HepG2 (cell line): ENCODE measurements around the gene NRBP1. TPM values are rescaled to one million over a fixed set of nuclear protein-coding genes. Genes with fewer than 3 reads are reported as not detected.
A peak's percentile ranks its signal among the peaks of the same experiment; 100 is the strongest.

Experiments
- ARNTL ChIP-seq: sonication (generic); formaldehyde crosslinking; IDR thresholded peaks from 2 replicates; pipeline ENCODE4 v1.4.0; 2020; ENCODE audit warnings: mild to moderate bottlenecking, missing genetic modification reagents
- CENPX ChIP-seq: sonication (generic); formaldehyde crosslinking; IDR thresholded peaks from 2 replicates; pipeline ENCODE4 v1.9.0; 2021; ENCODE audit warnings: mild to moderate bottlenecking, missing genetic modification reagents, moderate library complexity
- DRAP1 ChIP-seq: IDR thresholded peaks from 2 replicates; pipeline ENCODE4 v1.6.1; 2016; ENCODE audit warnings: missing genetic modification reagents, missing compliant biosample characterization
- GMEB2 ChIP-seq: IDR thresholded peaks from 2 replicates; pipeline ENCODE4 v1.6.1; 2016; ENCODE audit warnings: missing biosample characterization, missing genetic modification reagents, low read depth
- HNF4A ChIP-seq: sonication (generic); formaldehyde crosslinking; IDR thresholded peaks from 2 replicates; pipeline ENCODE4 v1.4.0; 2020; ENCODE audit warnings: missing genetic modification reagents
- HNRNPL ChIP-seq: fragments of 200-400 bp; formaldehyde crosslinking; IDR thresholded peaks from 2 replicates; pipeline ENCODE4 v1.6.1; 2017; ENCODE audit warnings: mild to moderate bottlenecking, low read depth, low read length
- KDM2A ChIP-seq: sonication (generic); formaldehyde crosslinking; IDR thresholded peaks from 2 replicates; pipeline ENCODE4 v1.4.0; 2020; ENCODE audit warnings: low read depth, missing genetic modification reagents, borderline replicate concordance
- NCOA2 ChIP-seq: sonication (generic); formaldehyde crosslinking; IDR thresholded peaks from 2 replicates; pipeline ENCODE4 v1.8.0; 2022; ENCODE audit warnings: inconsistent platforms
- POGK ChIP-seq: sonication (generic); formaldehyde crosslinking; conservative IDR thresholded peaks from 2 replicates; pipeline ENCODE4 v1.8.0; 2022; ENCODE audit warnings: mild to moderate bottlenecking, moderate library complexity, missing genetic modification reagents
- RBAK ChIP-seq: sonication (generic); formaldehyde crosslinking; IDR thresholded peaks from 2 replicates; pipeline ENCODE4 v1.5.1; 2020; ENCODE audit warnings: mild to moderate bottlenecking, missing genetic modification reagents
- RXRA ChIP-seq: sonication (generic); formaldehyde crosslinking; IDR thresholded peaks from 2 replicates; pipeline ENCODE4 v1.5.1; 2020; ENCODE audit warnings: missing genetic modification reagents
- TOE1 ChIP-seq: sonication (generic); formaldehyde crosslinking; IDR thresholded peaks from 2 replicates; pipeline ENCODE4 v1.4.0; 2020; ENCODE audit warnings: mild to moderate bottlenecking, missing genetic modification reagents
- TSC22D2 ChIP-seq: sonication (generic); formaldehyde crosslinking; IDR thresholded peaks from 2 replicates; pipeline ENCODE4 v1.5.1; 2020; ENCODE audit warnings: missing genetic modification reagents, mild to moderate bottlenecking, borderline replicate concordance
- XBP1 ChIP-seq: sonication (generic); formaldehyde crosslinking; IDR thresholded peaks from 2 replicates; pipeline ENCODE4 v1.5.0; 2020; ENCODE audit warnings: missing genetic modification reagents
- ZNF275 ChIP-seq: sonication (generic); formaldehyde crosslinking; IDR thresholded peaks from 2 replicates; pipeline ENCODE4 v1.8.0; 2022; ENCODE audit warnings: missing genetic modification reagents, mild to moderate bottlenecking, inconsistent platforms, borderline replicate concordance
- ZNF496 ChIP-seq: sonication (generic); formaldehyde crosslinking; IDR thresholded peaks from 2 replicates; pipeline ENCODE4 v1.8.1; 2023; ENCODE audit warnings: mild to moderate bottlenecking, moderate library complexity, missing genetic modification reagents; ENCODE audit not compliant: insufficient replicate concordance
- ZNF510 ChIP-seq: sonication (generic); formaldehyde crosslinking; IDR thresholded peaks from 2 replicates; pipeline ENCODE4 v1.4.0; 2020; ENCODE audit warnings: low read depth, mild to moderate bottlenecking, missing genetic modification reagents
- ZNF569 ChIP-seq: sonication (generic); formaldehyde crosslinking; IDR thresholded peaks from 2 replicates; pipeline ENCODE4 v1.5.0; 2020; ENCODE audit warnings: mild to moderate bottlenecking, missing genetic modification reagents, moderate library complexity, borderline replicate concordance
- ZNF629 ChIP-seq: sonication (generic); formaldehyde crosslinking; conservative IDR thresholded peaks from 2 replicates; pipeline ENCODE4 v1.5.0; 2020; ENCODE audit warnings: missing genetic modification reagents
- ZNF678 ChIP-seq: sonication (generic); formaldehyde crosslinking; IDR thresholded peaks from 2 replicates; pipeline ENCODE4 v1.4.0; 2020; ENCODE audit warnings: mild to moderate bottlenecking, missing genetic modification reagents
- ZNF703 ChIP-seq: sonication (generic); formaldehyde crosslinking; IDR thresholded peaks from 2 replicates; pipeline ENCODE4 v1.5.1; 2020; ENCODE audit warnings: missing genetic modification reagents, mild to moderate bottlenecking, moderate library complexity, borderline replicate concordance
- ZNF749 ChIP-seq: sonication (generic); formaldehyde crosslinking; IDR thresholded peaks from 2 replicates; pipeline ENCODE4 v1.8.0; 2022; ENCODE audit warnings: mild to moderate bottlenecking, missing genetic modification reagents, moderate library complexity, borderline replicate concordance
- ZNF839 ChIP-seq: sonication (generic); formaldehyde crosslinking; IDR thresholded peaks from 2 replicates; pipeline ENCODE4 v1.4.0; 2020; ENCODE audit warnings: missing genetic modification reagents, mild to moderate bottlenecking, borderline replicate concordance
- polyA plus RNA-seq, 8 experiments: library from polyadenylated mRNA; depleted of rRNA in 3 of 8; stranded (reverse) in 7 of 8; unstranded in 1 of 8; fragments of >200 nt; fragmentation: Illumina TruSeq in 4 of 8; extraction: Trizol in 4 of 8; gene quantifications; 2 replicates each; pipeline versions ENCODE4 v1.2.1 to v1.2.3, GENCODE V29; 2011 to 2016; ENCODE audit warnings: low read depth in 4 of 8, missing spikeins in 1 of 8, mixed read lengths in 1 of 8; ENCODE audit not compliant: insufficient read depth in 1 of 8
- total RNA-seq, 5 experiments: library from RNA; depleted of rRNA; stranded (reverse); fragments of >200 nt; fragmentation: Illumina TruSeq; extraction: Trizol; gene quantifications; 2 replicates each; pipeline ENCODE4 v1.2.3, GENCODE V29; 2016; ENCODE audit warnings: low read depth in 1 of 5

The NRBP1 gene
- total and polyA plus RNA-seq, 2 of the 13 experiments (the other 11 are each of a cell fraction or from before 2014, with no cell fraction given), result 165 to 240 TPM

GRCh38 chr2:27379836-27380625 is 48.4 kb upstream of the NRBP1 start (continued):
- TF ChIP-seq ZNF496 (CRISPR knock-in tag) (no peak), POGK (CRISPR knock-in tag) (no peak), XBP1 (CRISPR knock-in tag) (no peak), NCOA2 (CRISPR knock-in tag) (peak; percentile 21; the same call in 1 of the 2 replicates), CENPX (CRISPR knock-in tag) (no peak), TSC22D2 (no peak), ZNF629 (CRISPR knock-in tag) (no peak), ZNF275 (CRISPR knock-in tag) (no peak), RBAK (CRISPR knock-in tag) (no peak), ZNF839 (CRISPR knock-in tag) (peak; percentile 17; the same call in 1 of the 2 replicates), ZNF569 (CRISPR knock-in tag) (no peak), GMEB2 (no peak), DRAP1 (CRISPR knock-in tag) (no peak), ZNF749 (CRISPR knock-in tag) (0 out of 2 replicates have a peak, but pooled peaks have one; percentile 51), ZNF678 (no peak), TOE1 (no peak), ARNTL (CRISPR knock-in tag) (no peak), HNF4A (CRISPR knock-in tag) (no peak), HNRNPL (no peak), RXRA (CRISPR knock-in tag) (peak; percentile 72; the same call in 1 of the 2 replicates), ZNF703 (no peak), ZNF510 (CRISPR knock-in tag) (no peak), KDM2A (CRISPR knock-in tag) (peak; percentile 68; the same call in 1 of the 2 replicates)
